H9 (cell line): ENCODE data around the gene MYO1D. TPM values are rescaled to one million over a fixed set of nuclear protein-coding genes. Genes with fewer than 3 reads are reported as not detected.

Source experiments
- DNase-seq: peaks from one replicate; pipeline ENCODE4 v3.0.0-alpha.2; 2017
- H2AFZ ChIP-seq: one replicate; pipeline ENCODE4 v1.6.1; 2013; ENCODE audit warnings: mild to moderate bottlenecking, low read length, control low read depth, moderate library complexity
- H2AK5ac ChIP-seq: 2 replicates; pipeline ENCODE4 v1.6.1; 2013; ENCODE audit warnings: low read length, control low read depth, mixed read lengths; ENCODE audit not compliant: insufficient read length
- H2BK120ac ChIP-seq: one replicate; pipeline ENCODE4 v1.6.1; 2013; ENCODE audit warnings: low read depth, mild to moderate bottlenecking, low read length, control low read depth, inconsistent platforms; ENCODE audit not compliant: poor library complexity, severe bottlenecking
- H2BK12ac ChIP-seq: 2 replicates; pipeline ENCODE4 v1.6.1; 2013; ENCODE audit warnings: low read length, control low read depth, mixed read lengths, low read depth; ENCODE audit not compliant: insufficient read length
- H2BK15ac ChIP-seq: 2 replicates; pipeline ENCODE4 v1.6.1; 2013; ENCODE audit warnings: low read depth, low read length, control low read depth
- H2BK20ac ChIP-seq: one replicate; pipeline ENCODE4 v1.6.1; 2013; ENCODE audit warnings: low read depth, mild to moderate bottlenecking, low read length, control low read depth, inconsistent platforms; ENCODE audit not compliant: poor library complexity, severe bottlenecking
- H2BK5ac ChIP-seq: 2 replicates; pipeline ENCODE4 v1.6.1; 2013; ENCODE audit warnings: low read length, control low read depth, mixed read lengths; ENCODE audit not compliant: insufficient read length
- H3K14ac ChIP-seq: 2 replicates; pipeline ENCODE4 v1.6.1; 2013; ENCODE audit warnings: low read length, control low read depth; ENCODE audit not compliant: insufficient read depth
- H3K18ac ChIP-seq: 2 replicates; pipeline ENCODE4 v1.6.1; 2013; ENCODE audit warnings: low read depth, mild to moderate bottlenecking, mixed read lengths, low read length, control low read depth; ENCODE audit not compliant: insufficient read length
- H3K23ac ChIP-seq: 2 replicates; pipeline ENCODE4 v1.6.1; 2013; ENCODE audit warnings: low read length, control low read depth, mixed read lengths, low read depth; ENCODE audit not compliant: insufficient read length
- H3K23me2 ChIP-seq: 2 replicates; pipeline ENCODE4 v1.6.1; 2013; ENCODE audit warnings: low read depth, mild to moderate bottlenecking, mixed read lengths, low read length, control low read depth; ENCODE audit not compliant: insufficient read length, poor library complexity, severe bottlenecking
- H3K27ac ChIP-seq: 2 replicates; pipeline ENCODE4 v1.5.1; 2013; ENCODE audit warnings: low read length, control low read depth, mixed read lengths, low read depth; ENCODE audit not compliant: insufficient read length
- H3K27me3 ChIP-seq: 2 replicates; pipeline ENCODE4 v1.6.1; 2013; ENCODE audit warnings: low read length, control low read depth, inconsistent platforms; ENCODE audit not compliant: insufficient read depth
- H3K4ac ChIP-seq: 2 replicates; pipeline ENCODE4 v1.6.1; 2013; ENCODE audit warnings: low read depth, mild to moderate bottlenecking, control low read depth, inconsistent platforms, low read length, moderate library complexity
- H3K4me1 ChIP-seq: 2 replicates; pipeline ENCODE4 v1.6.1; 2013; ENCODE audit warnings: low read length, control low read depth, inconsistent platforms; ENCODE audit not compliant: insufficient read depth
- H3K4me2 ChIP-seq: 2 replicates; pipeline ENCODE4 v1.6.1; 2013; ENCODE audit warnings: low read length, control low read depth, mixed read lengths; ENCODE audit not compliant: insufficient read length, insufficient read depth
- H3K56ac ChIP-seq: 2 replicates; pipeline ENCODE4 v1.6.1; 2013; ENCODE audit warnings: low read depth, mild to moderate bottlenecking, mixed read lengths, low read length, control low read depth; ENCODE audit not compliant: insufficient read length
- H3K79me1 ChIP-seq: 2 replicates; pipeline ENCODE4 v1.6.1; 2013; ENCODE audit warnings: low read depth, mild to moderate bottlenecking, moderate library complexity, low read length, control low read depth, inconsistent platforms; ENCODE audit not compliant: insufficient read depth, poor library complexity, severe bottlenecking
- H3K79me2 ChIP-seq: 2 replicates; pipeline ENCODE4 v1.6.1; 2013; ENCODE audit warnings: low read length, control low read depth, inconsistent platforms; ENCODE audit not compliant: insufficient read depth
- H3K9ac ChIP-seq: 2 replicates; pipeline ENCODE4 v1.6.1; 2013; ENCODE audit warnings: low read length, control low read depth, mixed read lengths; ENCODE audit not compliant: insufficient read length; ENCODE audit errors: extremely low read depth
- H3K9me3 ChIP-seq: one replicate; pipeline ENCODE4 v1.6.1; 2013; ENCODE audit warnings: low read depth, low read length, inconsistent platforms; ENCODE audit not compliant: control insufficient read depth
- H3T11ph ChIP-seq: one replicate; pipeline ENCODE4 v1.6.1; 2013; ENCODE audit warnings: mild to moderate bottlenecking, low read length, control low read depth, inconsistent platforms
- H4K20me1 ChIP-seq: one replicate; pipeline ENCODE4 v1.6.1; 2013; ENCODE audit not compliant: control insufficient read depth, insufficient read length, insufficient read depth
- H4K5ac ChIP-seq: 2 replicates; pipeline ENCODE4 v1.6.1; 2013; ENCODE audit warnings: low read depth, mild to moderate bottlenecking, mixed read lengths, low read length, control low read depth; ENCODE audit not compliant: insufficient read length
- H4K8ac ChIP-seq: replicated peaks from 2 replicates; pipeline ENCODE4 v1.6.1; 2013; ENCODE audit warnings: low read length, control low read depth, mixed read lengths, low read depth; ENCODE audit not compliant: insufficient read length
- H4K91ac ChIP-seq: 2 replicates; pipeline ENCODE4 v1.6.1; 2013; ENCODE audit warnings: low read depth, mild to moderate bottlenecking, moderate library complexity, mixed read lengths, low read length, control low read depth; ENCODE audit not compliant: insufficient read length
- H3K27ac Mint-ChIP-seq, 3 experiments: 2 replicates in 2 of 3; 3 replicates in 1 of 3; pipeline ENCODE4 v1.8.0; 2020 to 2021; ENCODE audit warnings: mixed read lengths in 3 of 3, mild to moderate bottlenecking in 1 of 3, moderate library complexity in 1 of 3
- H3K27me3 Mint-ChIP-seq: 2 replicates; pipeline ENCODE4 v1.8.0; 2021; ENCODE audit warnings: low read depth, mild to moderate bottlenecking, moderate library complexity, mixed read lengths
- H3K36me3 Mint-ChIP-seq, 3 experiments: 2 replicates in 2 of 3; 3 replicates in 1 of 3; pipeline ENCODE4 v1.8.0; 2020 to 2021; ENCODE audit warnings: low read depth in 3 of 3, mixed read lengths in 3 of 3; ENCODE audit not compliant: insufficient read depth in 1 of 3
- H3K4me1 Mint-ChIP-seq, 2 experiments: 2 replicates each; pipeline ENCODE4 v1.8.0; 2020; ENCODE audit warnings: mixed read lengths in 2 of 2
- H3K4me3 Mint-ChIP-seq, 2 experiments: 2 replicates in 1 of 2; 3 replicates in 1 of 2; pipeline ENCODE4 v1.8.0; 2020 to 2021; ENCODE audit warnings: mild to moderate bottlenecking in 2 of 2, mixed read lengths in 2 of 2, moderate library complexity in 1 of 2
- H3K9me3 Mint-ChIP-seq, 2 experiments: 2 replicates in 1 of 2; 3 replicates in 1 of 2; pipeline ENCODE4 v1.8.0; 2020; ENCODE audit warnings: mild to moderate bottlenecking in 2 of 2, mixed read lengths in 2 of 2, moderate library complexity in 1 of 2
- CTCF ChIP-seq: fragments of 200-600 bp; sonication (generic); conservative IDR thresholded peaks from 3 replicates; pipeline ENCODE4 v1.8.0; 2021; ENCODE audit warnings: antibody characterized with exemption, mild to moderate bottlenecking
- WGBS: extraction: QIAGEN DNeasy Blood & Tissue Kit; methylation state at CpG from one replicate; pipeline ENCODE4 v1.1.7; 2013; ENCODE audit warnings: missing lambda C conversion rate, low lambda C conversion rate, mixed read lengths; ENCODE audit not compliant: insufficient read length; ENCODE audit errors: extremely low coverage; 5-methylcytosine and 5-hydroxymethylcytosine counted together
- total RNA-seq: library from RNA; stranded (reverse); gene quantifications from 2 replicates; pipeline ENCODE4 v1.2.1, GENCODE V29; 2021

The MYO1D gene
- total RNA-seq, 1 experiment from 2014 or later = 19.0 TPM

- H3K27ac ChIP-seq = no peak overlapping the region
- no peak overlapping the region for H3K9ac ChIP-seq
- H3K14ac ChIP-seq = no peak overlapping the region
- H2BK20ac ChIP-seq = no peak overlapping the region
- Mint-ChIP-seq H3K27ac (no peak overlapping the region), H3K9me3 (no peaks in the 10 kb centered on the region), H3K27me3 (no peaks in the 10 kb centered on the region), H3K36me3 (no peaks in the 10 kb centered on the region), H3K4me1 (peaks cover 13 to 22% of the 10 kb centered on the region in 2 experiments), H3K4me3 (no peak overlapping the region)
- H3K56ac ChIP-seq = no peak overlapping the region
- no peak overlapping the region for H4K91ac ChIP-seq
- no peak overlapping the region for H3K4ac ChIP-seq
- H3K4me2 ChIP-seq = no peak overlapping the region
- no peaks in the 10 kb centered on the region for H4K20me1 ChIP-seq
- no peak overlapping the region for H3K23ac ChIP-seq
- no peak overlapping the region for H3T11ph ChIP-seq
- no peaks in the 10 kb centered on the region for H3K79me2 ChIP-seq
- H3K4me1 ChIP-seq = no peaks in the 10 kb centered on the region
- no peak overlapping the region for H2BK15ac ChIP-seq
- no peaks in the 10 kb centered on the region for H3K9me3 ChIP-seq
- no peak overlapping the region for H4K5ac ChIP-seq
- H3K23me2 ChIP-seq = no peaks in the 10 kb centered on the region
- H2BK5ac ChIP-seq = no peak overlapping the region
- H2BK12ac ChIP-seq = no peak overlapping the region
- no peak overlapping the region for H2AFZ ChIP-seq
- no peaks in the 10 kb centered on the region for H3K27me3 ChIP-seq
- no peak for TF ChIP-seq CTCF
- H2AK5ac ChIP-seq = no peak overlapping the region
- WGBS = no CpG with 5 or more reads among the region's 3 CpGs
- no peak overlapping the region for H4K8ac ChIP-seq
- no peaks in the 10 kb centered on the region for H3K79me1 ChIP-seq
- no peak overlapping the region for H3K18ac ChIP-seq
- no peak for DNase-seq
- H2BK120ac ChIP-seq = no peak overlapping the region
Observed at GRCh38 chr17:32565401-32565800, 311.5 kb downstream of the MYO1D start.
